ENCODE results near the gene POMGNT1.

- TF ChIP-seq, protein P1, sequence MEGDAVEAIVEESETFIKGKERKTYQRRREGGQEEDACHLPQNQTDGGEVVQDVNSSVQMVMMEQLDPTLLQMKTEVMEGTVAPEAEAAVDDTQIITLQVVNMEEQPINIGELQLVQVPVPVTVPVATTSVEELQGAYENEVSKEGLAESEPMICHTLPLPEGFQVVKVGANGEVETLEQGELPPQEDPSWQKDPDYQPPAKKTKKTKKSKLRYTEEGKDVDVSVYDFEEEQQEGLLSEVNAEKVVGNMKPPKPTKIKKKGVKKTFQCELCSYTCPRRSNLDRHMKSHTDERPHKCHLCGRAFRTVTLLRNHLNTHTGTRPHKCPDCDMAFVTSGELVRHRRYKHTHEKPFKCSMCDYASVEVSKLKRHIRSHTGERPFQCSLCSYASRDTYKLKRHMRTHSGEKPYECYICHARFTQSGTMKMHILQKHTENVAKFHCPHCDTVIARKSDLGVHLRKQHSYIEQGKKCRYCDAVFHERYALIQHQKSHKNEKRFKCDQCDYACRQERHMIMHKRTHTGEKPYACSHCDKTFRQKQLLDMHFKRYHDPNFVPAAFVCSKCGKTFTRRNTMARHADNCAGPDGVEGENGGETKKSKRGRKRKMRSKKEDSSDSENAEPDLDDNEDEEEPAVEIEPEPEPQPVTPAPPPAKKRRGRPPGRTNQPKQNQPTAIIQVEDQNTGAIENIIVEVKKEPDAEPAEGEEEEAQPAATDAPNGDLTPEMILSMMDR (IDR thresholded peaks at IDR 0.05; ENCODE audit: control extremely low read depth in 1 of 3, insufficient read depth in 1 of 3, low read depth in 1 of 3, low read length in 3 of 3): no peak
- TF ChIP-seq KDM5A (IDR thresholded peaks at IDR 0.05; ENCODE audit: low read length) (no peak), MAX (IDR thresholded peaks at IDR 0.05) (peak; percentile 88), JUND (IDR thresholded peaks at IDR 0.05; ENCODE audit: low read length) (no peak)
Measured at GRCh38 chr1:46171871-46172270, 26.4 kb downstream of the POMGNT1 start.
